Measurements from ENCODE around the gene PRDX5. TPM values are rescaled to one million over a fixed set of nuclear protein-coding genes. Genes with fewer than 3 reads are reported as not detected.
"Not testable (repeated sequence)": the region's sequence is repeated elsewhere in the genome, so short reads cannot be mapped to it uniquely, and the experiment has no call there.

The PRDX5 gene
- total RNA-seq, 1 experiment from 2014 or later = 341 TPM

- in situ Hi-C loops (cut with HindIII; ENCODE audit: low pct_unique_long_range_greater_than_20kb, low sequenced_read_pairs) = no loop called here
- no peak for DNase-seq (ENCODE audit: low read depth)
Observed at GRCh38 chr11:64303109-64304031, 14.6 kb upstream of the PRDX5 start.

GRCh38 chr11:64304032-64304315, 13.9 kb upstream of the PRDX5 start:
- no peak for DNase-seq (ENCODE audit: low read depth)
- in situ Hi-C loops (cut with HindIII; ENCODE audit: low pct_unique_long_range_greater_than_20kb, low sequenced_read_pairs) = no loop called here

- in situ Hi-C loops (cut with HindIII; ENCODE audit: low pct_unique_long_range_greater_than_20kb, low sequenced_read_pairs) = no loop called here
- DNase-seq (ENCODE audit: low read depth) = peak; percentile 80
Observed at GRCh38 chr11:64304316-64305072, 13.4 kb upstream of the PRDX5 start.

GRCh38 chr11:64305075-64305690, 12.7 kb upstream of the PRDX5 start, which contains the start of gene ESRRA:
Gene ESRRA (plus strand): TSS chr11:64305524. CDS start chr11:64307180, 1,656 bp downstream.
- in situ Hi-C loops (cut with HindIII; ENCODE audit: low pct_unique_long_range_greater_than_20kb, low sequenced_read_pairs) = no loop called here
- peak; percentile 97 for DNase-seq (ENCODE audit: low read depth)

GRCh38 chr11:64305691-64306562, 12.0 kb upstream of the PRDX5 start:
- in situ Hi-C loops (cut with HindIII; ENCODE audit: low pct_unique_long_range_greater_than_20kb, low sequenced_read_pairs) = no loop called here
- peak; percentile 55 for DNase-seq (ENCODE audit: low read depth)

- DNase-seq (ENCODE audit: low read depth) = no peak
- in situ Hi-C loops (cut with HindIII; ENCODE audit: low pct_unique_long_range_greater_than_20kb, low sequenced_read_pairs) = no loop called here
Observed at GRCh38 chr11:64306563-64306875, 11.4 kb upstream of the PRDX5 start.

GRCh38 chr11:64306876-64307622, 10.9 kb upstream of the PRDX5 start:
- in situ Hi-C loops (cut with HindIII; ENCODE audit: low pct_unique_long_range_greater_than_20kb, low sequenced_read_pairs) = no loop called here
- DNase-seq (ENCODE audit: low read depth) = no peak

- in situ Hi-C loops (cut with HindIII; ENCODE audit: low pct_unique_long_range_greater_than_20kb, low sequenced_read_pairs); DNase-seq (ENCODE audit: low read depth): not testable (repeated sequence)
Observed at GRCh38 chr11:64307795-64308194, 10.1 kb upstream of the PRDX5 start.

- DNase-seq (ENCODE audit: low read depth) = no peak
- in situ Hi-C loops (cut with HindIII; ENCODE audit: low pct_unique_long_range_greater_than_20kb, low sequenced_read_pairs) = no loop called here
Observed at GRCh38 chr11:64312947-64313346, 5.0 kb upstream of the PRDX5 start.

GRCh38 chr11:64313491-64314145, 4.3 kb upstream of the PRDX5 start:
- in situ Hi-C loops (cut with HindIII; ENCODE audit: low pct_unique_long_range_greater_than_20kb, low sequenced_read_pairs) = no loop called here
- DNase-seq (ENCODE audit: low read depth) = no peak

GRCh38 chr11:64314146-64314804, 3.6 kb upstream of the PRDX5 start:
- no peak for DNase-seq (ENCODE audit: low read depth)
- in situ Hi-C loops (cut with HindIII; ENCODE audit: low pct_unique_long_range_greater_than_20kb, low sequenced_read_pairs) = no loop called here

- no peak for DNase-seq (ENCODE audit: low read depth)
- in situ Hi-C loops (cut with HindIII; ENCODE audit: low pct_unique_long_range_greater_than_20kb, low sequenced_read_pairs) = no loop called here
Observed at GRCh38 chr11:64314805-64315561, 2.9 kb upstream of the PRDX5 start.

- in situ Hi-C loops (cut with HindIII; ENCODE audit: low pct_unique_long_range_greater_than_20kb, low sequenced_read_pairs); DNase-seq (ENCODE audit: low read depth): not testable (repeated sequence)
Observed at GRCh38 chr11:64315667-64316526, 2.0 kb upstream of the PRDX5 start.

- in situ Hi-C loops (cut with HindIII; ENCODE audit: low pct_unique_long_range_greater_than_20kb, low sequenced_read_pairs) = no loop called here
- DNase-seq (ENCODE audit: low read depth) = no peak
Observed at GRCh38 chr11:64316672-64317324, 1.1 kb upstream of the PRDX5 start.

All from Caki2 (cell line).